Measurements from ENCODE around the gene OS9.

OS9 gene

DNA sequence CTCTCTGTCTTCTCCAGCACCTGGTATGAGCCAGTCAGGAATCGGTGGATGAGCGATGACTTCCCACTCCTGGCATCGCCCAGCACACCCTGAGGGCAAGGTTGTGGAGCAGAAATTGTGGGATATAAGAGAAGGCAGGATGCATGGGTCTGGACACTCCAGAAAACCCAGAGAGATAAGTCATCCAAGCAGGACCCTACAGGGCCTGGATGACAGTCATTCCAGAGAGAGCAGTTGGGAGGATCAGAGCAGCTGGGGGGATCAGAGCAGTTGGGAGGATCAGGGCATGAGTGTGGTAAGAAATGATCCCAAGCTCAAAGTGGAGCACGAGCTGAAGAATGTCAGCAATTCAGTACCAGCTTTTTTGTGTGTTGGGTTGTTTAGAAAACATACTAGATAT is 40.7 kb downstream of the OS9 start:
- peaks cover 62% of the 10 kb centered on the region for H3K36me3 Mint-ChIP-seq (ENCODE audit: low read depth)
- no peaks in the 10 kb centered on the region for H3K9me3 Mint-ChIP-seq
- no peak overlapping the region for H3K27ac Mint-ChIP-seq
- no peak overlapping the region for H3K4me3 Mint-ChIP-seq
- H3K27me3 Mint-ChIP-seq = no peaks in the 10 kb centered on the region
- H3K4me1 Mint-ChIP-seq (ENCODE audit: low read depth) = peaks cover 23% of the 10 kb centered on the region

DNA sequence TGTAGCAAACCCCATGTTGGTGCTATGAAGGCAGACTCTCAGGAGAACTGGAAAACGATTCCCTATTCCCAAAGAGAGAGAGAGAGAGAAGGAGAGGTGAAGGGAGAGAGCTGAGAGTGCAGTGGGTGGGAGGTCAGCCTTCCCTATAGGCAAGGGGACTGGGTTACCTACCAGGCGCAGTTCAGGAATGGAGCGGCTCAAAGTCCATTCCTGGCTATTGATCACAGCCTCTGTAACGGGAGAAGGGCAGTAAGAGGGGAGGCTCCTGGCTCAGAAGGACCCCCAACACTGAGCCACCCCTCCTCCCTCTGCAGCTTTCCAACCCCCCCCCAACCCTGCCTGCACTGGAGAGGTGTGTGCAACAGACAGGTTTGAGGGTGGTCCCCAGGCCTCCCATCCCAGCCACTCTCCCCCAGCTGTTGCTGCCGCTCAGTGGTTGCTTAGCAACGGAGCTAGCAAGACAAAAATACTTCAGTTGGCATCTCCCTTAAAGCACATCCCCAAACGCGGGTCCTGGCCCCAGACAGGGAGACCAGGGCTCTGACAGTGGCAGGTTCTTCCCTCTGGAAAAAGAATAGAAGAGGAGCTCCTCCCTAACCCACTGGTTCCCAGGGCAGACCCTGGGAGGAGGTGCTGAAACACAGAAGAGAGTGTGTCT is 41.4 kb downstream of the OS9 start:
- Mint-ChIP-seq H3K9me3 (no peaks in the 10 kb centered on the region), H3K27ac (peak overlapping the region; percentile 70), H3K4me1 (ENCODE audit: low read depth) (peaks cover 29% of the 10 kb centered on the region), H3K36me3 (ENCODE audit: low read depth) (peaks cover 55% of the 10 kb centered on the region), H3K4me3 (no peak overlapping the region), H3K27me3 (no peaks in the 10 kb centered on the region)

DNA sequence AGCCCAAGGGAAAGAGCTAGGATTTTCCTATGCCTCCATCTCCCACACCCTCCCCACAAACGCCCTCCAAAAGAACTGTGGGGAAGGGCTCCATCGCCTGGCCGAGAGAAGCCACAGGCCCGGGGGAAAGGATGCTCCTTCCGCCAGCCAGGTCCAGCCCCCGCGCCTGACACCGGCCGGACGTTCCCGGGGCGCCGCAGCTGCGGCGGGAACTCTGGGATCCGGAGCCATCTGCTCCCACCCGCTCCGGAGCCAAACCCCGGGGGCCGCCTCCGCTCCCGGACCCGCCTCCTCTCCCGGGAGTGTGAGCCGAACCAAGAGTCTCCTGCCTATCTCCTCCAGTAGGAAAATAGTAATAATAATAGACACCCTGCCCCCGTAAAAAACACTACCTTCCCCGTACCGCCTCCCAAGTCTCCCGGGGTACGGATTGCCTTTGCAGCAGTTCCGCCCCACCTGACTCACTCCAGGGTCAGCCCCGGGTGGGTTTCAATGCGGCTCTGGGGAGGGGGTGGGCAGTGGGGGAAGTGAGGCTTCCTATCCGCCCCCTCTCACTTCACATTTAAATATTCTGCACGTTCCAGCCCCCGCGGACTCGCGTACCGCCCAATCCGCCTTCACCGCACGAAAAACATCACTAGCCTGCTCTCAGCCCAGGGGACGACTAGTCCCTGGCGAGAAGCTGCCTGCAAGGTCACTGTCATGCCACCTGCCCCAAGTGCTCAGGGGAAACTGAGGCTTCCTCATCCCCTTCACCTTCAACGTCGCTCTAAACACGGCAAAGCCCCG is 42.2 kb downstream of the OS9 start:
- H3K27ac Mint-ChIP-seq = no peak overlapping the region
- no peak overlapping the region for H3K4me3 Mint-ChIP-seq
- H3K27me3 Mint-ChIP-seq = no peaks in the 10 kb centered on the region
- peaks cover 49% of the 10 kb centered on the region for H3K36me3 Mint-ChIP-seq (ENCODE audit: low read depth)
- H3K4me1 Mint-ChIP-seq (ENCODE audit: low read depth) = peaks cover 38% of the 10 kb centered on the region
- no peaks in the 10 kb centered on the region for H3K9me3 Mint-ChIP-seq

DNA sequence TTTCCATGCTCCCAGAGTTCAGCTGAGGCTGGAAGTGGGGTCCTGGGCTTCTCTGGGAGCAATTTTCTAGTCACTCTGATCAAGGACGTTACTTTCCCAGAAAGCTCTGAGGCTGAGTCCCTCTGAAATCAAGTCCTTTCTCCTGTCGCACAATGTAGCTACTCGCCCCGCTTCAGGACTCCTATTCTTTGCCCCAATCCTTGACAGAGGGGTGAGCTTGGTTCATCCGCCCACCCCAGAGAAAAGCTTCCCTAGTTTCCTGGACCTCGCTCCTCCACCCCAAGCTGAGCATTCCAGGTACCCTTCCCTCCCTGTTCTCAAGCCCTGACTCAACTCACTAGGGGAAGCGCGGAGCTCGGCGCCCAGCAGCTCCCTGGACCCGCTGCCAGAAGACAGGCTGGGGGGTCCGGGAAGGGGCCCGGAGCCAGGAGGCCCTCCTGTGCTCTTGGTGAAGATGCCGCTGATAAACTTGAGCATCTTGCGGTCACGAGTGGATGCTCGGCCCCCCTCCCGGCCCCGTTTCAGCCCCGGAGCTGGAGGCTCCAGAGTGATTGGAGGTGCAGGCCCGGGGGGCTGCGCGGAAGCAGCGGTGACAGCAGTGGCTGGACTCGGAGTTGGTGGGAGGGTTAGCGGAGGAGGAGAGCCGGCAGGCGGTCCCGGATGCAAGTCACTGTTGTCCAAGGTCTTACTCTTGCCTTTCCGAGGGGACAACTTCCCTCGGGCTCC is 43.0 kb downstream of the OS9 start:
- Mint-ChIP-seq H3K4me1 (ENCODE audit: low read depth) (peaks cover 41% of the 10 kb centered on the region), H3K27ac (no peak overlapping the region), H3K4me3 (no peak overlapping the region), H3K27me3 (no peaks in the 10 kb centered on the region), H3K36me3 (ENCODE audit: low read depth) (peaks cover 45% of the 10 kb centered on the region), H3K9me3 (no peaks in the 10 kb centered on the region)

DNA sequence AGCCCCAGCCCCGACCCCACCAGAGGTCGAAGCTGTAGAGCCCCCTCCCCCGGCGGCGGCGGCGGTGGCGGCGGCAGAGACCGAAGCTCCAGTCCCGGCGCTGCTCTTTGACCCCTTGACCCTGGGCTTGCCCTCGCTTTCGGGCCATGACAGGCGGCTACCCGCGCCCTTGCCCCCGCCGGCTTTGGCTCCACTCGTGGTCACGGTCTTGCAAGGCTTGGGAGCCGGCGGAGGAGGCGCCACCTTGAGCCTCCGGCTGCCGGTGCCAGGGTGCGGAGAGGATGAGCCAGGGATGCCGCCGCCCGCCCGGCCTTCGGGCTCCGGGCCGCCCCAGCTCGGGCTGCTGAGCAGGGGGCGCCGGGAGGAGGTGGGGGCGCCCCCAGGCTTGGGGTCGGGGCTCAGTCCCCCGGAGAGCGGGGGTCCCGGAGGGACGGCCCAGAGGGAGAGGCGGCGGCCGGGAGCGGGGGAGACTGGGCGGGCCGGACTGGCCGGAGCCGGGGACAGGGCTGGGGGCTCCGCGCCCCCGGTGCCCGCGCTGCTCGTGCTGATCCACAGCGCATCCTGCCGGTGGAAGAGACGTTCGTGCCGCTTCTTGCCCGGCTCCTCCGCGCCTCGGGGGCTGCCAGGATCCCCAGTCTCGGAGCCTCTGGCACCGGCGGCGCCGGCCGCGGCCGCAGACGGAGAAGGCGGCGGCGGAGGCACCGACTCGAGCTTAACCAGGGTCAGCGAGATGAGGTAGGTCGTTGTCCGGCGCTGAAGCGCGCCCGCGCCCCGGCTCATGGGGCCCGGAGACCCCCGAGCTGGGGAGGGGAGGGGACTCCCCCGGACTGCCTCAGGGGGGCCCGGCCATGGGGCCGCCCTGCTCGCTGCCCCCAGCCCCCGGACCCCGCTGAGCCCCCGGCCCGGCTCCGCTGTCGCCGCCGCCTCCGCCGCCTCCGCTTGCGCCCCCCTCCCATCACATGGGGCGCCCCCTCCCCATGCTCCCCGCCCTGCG is 43.8 kb downstream of the OS9 start:
- Mint-ChIP-seq H3K4me1 (ENCODE audit: low read depth) (peaks cover 47% of the 10 kb centered on the region), H3K36me3 (ENCODE audit: low read depth) (peaks cover 38% of the 10 kb centered on the region), H3K4me3 (no peak overlapping the region), H3K9me3 (no peaks in the 10 kb centered on the region), H3K27me3 (no peaks in the 10 kb centered on the region), H3K27ac (no peak overlapping the region)

DNA sequence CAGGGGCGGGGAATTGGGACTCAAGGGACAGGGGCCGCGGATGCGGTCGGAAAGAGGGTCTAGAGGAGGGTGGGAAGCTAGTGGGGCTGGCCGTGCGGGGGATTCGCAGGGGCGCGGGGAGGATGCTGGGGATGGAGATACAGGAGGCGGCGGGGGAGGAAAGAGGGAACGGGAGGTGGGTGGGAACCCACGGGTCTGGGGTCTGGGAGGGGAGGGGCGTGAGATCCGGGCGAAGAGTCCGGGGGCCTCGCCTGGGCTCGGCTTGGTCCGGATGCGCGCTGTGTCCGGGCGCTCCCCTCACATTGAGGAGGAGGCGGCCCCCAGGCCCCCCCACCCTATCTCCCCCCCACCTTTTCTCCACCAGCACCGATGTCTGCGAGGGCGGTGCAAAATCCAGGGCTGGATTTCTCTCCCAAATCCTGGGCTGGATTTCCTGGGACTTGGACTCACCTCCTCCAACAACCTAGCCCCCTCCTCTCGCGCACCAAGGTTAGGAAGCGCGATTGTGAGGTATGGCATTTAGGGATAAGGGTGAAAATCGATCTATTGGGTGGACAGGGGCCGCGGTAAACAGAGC is 44.8 kb downstream of the OS9 start, which contains the start of gene AGAP2:
Gene AGAP2 (minus strand): TSS at position 82 of the 577 bp plus-strand sequence. CDS start 496 bp downstream, outside the sequence.
- no peaks in the 10 kb centered on the region for H3K27me3 Mint-ChIP-seq
- no peaks in the 10 kb centered on the region for H3K9me3 Mint-ChIP-seq
- H3K4me3 Mint-ChIP-seq = peak within 1 kb of the TSS; percentile 64
- H3K36me3 Mint-ChIP-seq (ENCODE audit: low read depth) = peaks cover 28% of the 10 kb centered on the region
- H3K27ac Mint-ChIP-seq = peak within 1 kb of the TSS; percentile 71
- H3K4me1 Mint-ChIP-seq (ENCODE audit: low read depth) = peaks cover 49% of the 10 kb centered on the region

DNA sequence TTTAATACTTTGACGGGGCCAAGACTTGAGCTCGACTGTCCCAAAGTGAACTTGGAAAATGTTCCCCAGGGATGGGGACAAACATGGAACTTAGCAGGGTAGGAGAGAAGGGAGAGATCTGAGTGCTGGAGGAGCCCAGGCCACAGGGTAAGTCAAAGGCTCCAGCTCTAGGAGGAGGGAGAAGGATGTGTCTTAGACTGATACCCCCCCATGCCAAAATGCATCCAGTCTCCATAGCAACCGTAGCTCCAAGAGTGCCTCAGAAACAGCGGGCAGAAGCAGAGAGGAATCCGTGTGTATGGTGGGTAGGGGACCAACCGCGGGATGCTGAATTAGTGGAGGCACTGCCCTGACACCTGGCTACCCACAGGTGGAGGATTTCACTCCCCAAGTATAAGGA is 45.5 kb downstream of the OS9 start:
- Mint-ChIP-seq H3K9me3 (no peaks in the 10 kb centered on the region), H3K36me3 (ENCODE audit: low read depth) (peaks cover 23% of the 10 kb centered on the region), H3K4me1 (ENCODE audit: low read depth) (peaks cover 55% of the 10 kb centered on the region), H3K27ac (peak overlapping the region; percentile 71), H3K27me3 (no peaks in the 10 kb centered on the region), H3K4me3 (peak overlapping the region; percentile 64)

DNA sequence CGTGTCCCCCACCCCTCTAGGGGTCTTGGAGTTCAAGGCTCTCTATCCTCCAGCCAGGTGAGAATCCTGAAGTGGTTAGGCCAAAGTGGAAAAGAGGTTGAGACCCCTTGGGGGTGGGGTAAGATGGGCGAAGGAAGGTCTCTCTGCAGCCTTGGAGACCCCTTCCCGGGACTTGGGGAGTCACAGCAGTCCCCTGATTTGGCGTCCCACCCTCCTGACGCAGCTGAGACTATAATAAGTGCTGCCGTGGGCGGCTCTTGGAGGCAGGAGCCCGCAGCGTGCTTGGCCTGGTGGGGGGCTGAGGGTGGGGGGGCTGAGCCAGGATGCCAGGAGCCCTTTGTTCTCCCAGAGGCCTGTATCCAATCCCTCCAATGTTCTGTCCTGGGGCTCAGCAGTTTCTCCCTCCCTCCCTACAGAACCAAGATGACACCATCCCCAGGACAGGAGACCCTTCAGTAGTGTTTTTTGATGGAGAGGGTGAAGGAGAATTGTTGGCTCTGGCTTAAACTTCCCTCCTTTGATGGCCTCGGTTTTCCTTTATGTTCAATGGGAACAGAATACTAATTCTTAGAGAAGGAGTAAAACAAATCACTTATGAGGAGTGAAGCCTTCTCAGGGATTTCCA is 46.1 kb downstream of the OS9 start:
- no peaks in the 10 kb centered on the region for H3K9me3 Mint-ChIP-seq
- H3K4me1 Mint-ChIP-seq (ENCODE audit: low read depth) = peaks cover 56% of the 10 kb centered on the region
- H3K4me3 Mint-ChIP-seq = peak overlapping the region; percentile 64
- H3K27me3 Mint-ChIP-seq = no peaks in the 10 kb centered on the region
- H3K27ac Mint-ChIP-seq = no peak overlapping the region
- peaks cover 16% of the 10 kb centered on the region for H3K36me3 Mint-ChIP-seq (ENCODE audit: low read depth)

DNA sequence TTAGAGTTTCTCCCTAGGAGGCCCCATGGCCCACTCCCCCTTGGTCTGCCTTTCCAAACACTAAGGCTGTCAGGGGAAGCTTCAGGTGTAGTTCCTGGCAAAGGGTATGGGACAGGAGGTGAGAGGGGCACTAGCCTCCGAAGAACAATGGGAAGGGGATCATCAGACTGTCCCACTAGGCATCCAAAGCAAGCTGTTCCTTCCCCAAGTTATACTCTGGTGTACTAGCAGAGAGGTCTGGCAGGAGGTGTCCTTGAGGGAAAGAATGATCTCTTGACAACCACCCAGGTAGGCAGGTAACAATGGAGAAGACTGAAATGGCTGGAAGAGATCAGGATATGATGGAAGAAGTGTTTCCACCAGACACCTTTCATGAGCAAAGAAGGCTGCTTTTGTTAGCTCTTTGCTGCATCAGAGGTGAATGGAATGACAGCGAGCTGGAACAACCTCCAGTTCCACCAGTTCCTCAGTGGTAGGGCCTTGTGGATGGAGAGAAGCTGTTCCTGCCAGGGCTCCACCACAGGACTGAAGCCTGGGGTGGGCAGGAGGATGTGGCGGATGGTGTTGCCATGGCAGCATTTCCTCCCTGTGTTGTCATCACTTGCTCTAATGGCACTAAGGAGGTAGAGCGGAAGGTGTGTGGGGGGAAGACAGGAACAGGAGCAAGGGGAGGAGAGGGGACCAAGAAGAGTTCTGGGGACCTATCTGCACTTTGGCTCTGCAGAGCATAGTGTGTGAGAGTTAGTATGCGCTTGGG is 46.9 kb downstream of the OS9 start:
- Mint-ChIP-seq H3K27ac (peak overlapping the region; percentile 92), H3K27me3 (no peaks in the 10 kb centered on the region), H3K9me3 (no peaks in the 10 kb centered on the region), H3K4me3 (peak overlapping the region; percentile 95), H3K4me1 (ENCODE audit: low read depth) (peaks cover 63% of the 10 kb centered on the region), H3K36me3 (ENCODE audit: low read depth) (peaks cover 18% of the 10 kb centered on the region)

DNA sequence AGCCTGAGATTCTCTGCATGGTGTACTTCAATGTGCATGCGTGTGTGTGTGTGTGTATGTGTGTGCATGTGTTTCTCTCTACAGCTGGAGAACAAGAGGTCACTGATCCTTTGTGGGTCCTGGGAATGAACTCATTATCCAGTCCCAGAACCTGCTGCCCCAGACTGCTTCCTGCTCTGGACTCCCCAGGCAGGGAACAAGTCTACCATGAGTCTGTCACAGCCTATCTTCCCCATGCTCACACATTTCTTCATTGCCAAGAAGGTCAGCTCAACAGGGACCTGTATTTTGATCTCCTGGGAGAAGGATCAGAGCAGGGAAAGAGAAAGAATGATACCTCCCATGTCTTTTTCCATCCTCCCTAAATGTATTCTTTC is 47.5 kb downstream of the OS9 start:
- H3K4me3 Mint-ChIP-seq = peak overlapping the region; percentile 95
- peak overlapping the region; percentile 92 for H3K27ac Mint-ChIP-seq
- H3K9me3 Mint-ChIP-seq = no peaks in the 10 kb centered on the region
- H3K27me3 Mint-ChIP-seq = no peaks in the 10 kb centered on the region
- H3K36me3 Mint-ChIP-seq (ENCODE audit: low read depth) = peaks cover 20% of the 10 kb centered on the region
- peaks cover 66% of the 10 kb centered on the region for H3K4me1 Mint-ChIP-seq (ENCODE audit: low read depth)

DNA sequence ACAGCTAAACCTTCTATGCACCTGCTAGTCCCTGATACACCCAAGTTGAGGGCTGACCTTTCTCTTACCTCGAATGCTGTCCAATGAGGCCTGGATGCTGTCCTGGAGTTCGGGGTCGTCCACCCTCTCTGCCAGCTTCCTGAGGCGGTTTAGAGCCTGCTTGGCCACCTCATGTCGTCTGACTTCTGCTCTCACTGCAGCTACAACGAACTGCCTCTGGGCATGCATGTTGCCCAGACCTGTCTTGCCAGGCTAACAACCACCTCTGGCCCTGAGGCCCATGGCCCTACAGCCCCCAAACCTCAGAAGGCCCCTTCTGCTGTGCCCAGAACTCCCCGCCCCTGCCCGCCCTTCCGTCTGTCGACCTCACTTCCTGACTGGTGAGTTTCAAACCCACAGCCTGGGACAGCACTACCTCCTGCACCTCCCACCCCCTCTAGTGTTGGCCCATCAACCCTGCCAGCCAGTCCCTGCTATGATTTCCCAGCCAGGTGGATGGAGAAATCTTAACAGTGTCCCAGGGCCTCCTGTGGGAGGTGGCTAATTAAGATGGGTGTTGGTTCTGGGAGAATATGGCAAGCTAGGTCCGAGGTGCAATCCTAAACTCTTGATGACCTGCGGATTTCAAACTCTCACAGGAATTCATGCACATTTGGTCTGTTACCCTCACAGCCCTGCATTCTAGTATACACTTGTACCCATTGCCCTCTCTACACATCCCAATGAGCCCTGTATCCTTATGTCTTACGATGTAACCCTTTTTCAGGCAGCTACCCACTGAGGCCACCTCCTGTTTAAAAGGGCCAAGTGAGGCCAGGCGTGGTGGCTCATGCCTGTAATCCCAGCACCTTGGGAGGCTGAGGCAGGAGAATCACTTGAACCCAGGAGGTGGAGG is 48.2 kb downstream of the OS9 start:
- Mint-ChIP-seq H3K27ac (peak overlapping the region; percentile 92), H3K9me3 (no peaks in the 10 kb centered on the region), H3K27me3 (no peaks in the 10 kb centered on the region), H3K36me3 (ENCODE audit: low read depth) (peaks cover 21% of the 10 kb centered on the region), H3K4me3 (peak overlapping the region; percentile 95), H3K4me1 (ENCODE audit: low read depth) (peaks cover 63% of the 10 kb centered on the region)

DNA sequence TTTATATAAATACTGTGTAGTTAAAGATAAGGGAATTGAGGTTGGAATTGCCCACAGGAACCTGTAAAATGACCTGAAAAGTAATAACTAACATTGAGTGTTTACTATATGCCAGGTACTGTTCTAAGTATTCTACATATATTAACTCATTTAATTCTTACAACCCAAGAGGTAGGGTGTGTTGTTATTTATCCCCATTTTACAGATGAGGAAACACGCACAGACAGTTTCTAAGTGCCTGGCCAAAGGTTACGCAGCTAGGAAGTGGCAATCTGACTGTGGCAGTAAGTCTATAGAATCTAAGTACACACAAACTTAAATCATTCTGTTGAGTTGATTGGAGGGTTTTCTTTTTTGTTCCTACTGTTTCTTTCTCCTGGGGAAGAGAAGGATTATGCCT is 49.8 kb downstream of the OS9 start:
- Mint-ChIP-seq H3K9me3 (no peaks in the 10 kb centered on the region), H3K36me3 (ENCODE audit: low read depth) (peaks cover 34% of the 10 kb centered on the region), H3K4me3 (peak overlapping the region; percentile 90), H3K27ac (peak overlapping the region; percentile 92), H3K27me3 (no peaks in the 10 kb centered on the region), H3K4me1 (ENCODE audit: low read depth) (peaks cover 66% of the 10 kb centered on the region)

Data from stimulated activated naive CD8-positive, alpha-beta T cell treated with anti-CD3 and anti-CD28 coated beads, Interleukin-15, Interleukin-2, amounts not matched to agents 100 ng/mL and 50 ng/mL, for 24 hours (primary cell).